ENCODE measurements around the gene PRSS57. TPM values are rescaled to one million over a fixed set of nuclear protein-coding genes. Genes with fewer than 3 reads are reported as not detected.

Gene PRSS57
- total and polyA plus RNA-seq, 2 of the 13 experiments (the other 11 are each of a cell fraction or from before 2014, with no cell fraction given) = 0.12 TPM; not detected in 1

- TF ChIP-seq, protein P1, sequence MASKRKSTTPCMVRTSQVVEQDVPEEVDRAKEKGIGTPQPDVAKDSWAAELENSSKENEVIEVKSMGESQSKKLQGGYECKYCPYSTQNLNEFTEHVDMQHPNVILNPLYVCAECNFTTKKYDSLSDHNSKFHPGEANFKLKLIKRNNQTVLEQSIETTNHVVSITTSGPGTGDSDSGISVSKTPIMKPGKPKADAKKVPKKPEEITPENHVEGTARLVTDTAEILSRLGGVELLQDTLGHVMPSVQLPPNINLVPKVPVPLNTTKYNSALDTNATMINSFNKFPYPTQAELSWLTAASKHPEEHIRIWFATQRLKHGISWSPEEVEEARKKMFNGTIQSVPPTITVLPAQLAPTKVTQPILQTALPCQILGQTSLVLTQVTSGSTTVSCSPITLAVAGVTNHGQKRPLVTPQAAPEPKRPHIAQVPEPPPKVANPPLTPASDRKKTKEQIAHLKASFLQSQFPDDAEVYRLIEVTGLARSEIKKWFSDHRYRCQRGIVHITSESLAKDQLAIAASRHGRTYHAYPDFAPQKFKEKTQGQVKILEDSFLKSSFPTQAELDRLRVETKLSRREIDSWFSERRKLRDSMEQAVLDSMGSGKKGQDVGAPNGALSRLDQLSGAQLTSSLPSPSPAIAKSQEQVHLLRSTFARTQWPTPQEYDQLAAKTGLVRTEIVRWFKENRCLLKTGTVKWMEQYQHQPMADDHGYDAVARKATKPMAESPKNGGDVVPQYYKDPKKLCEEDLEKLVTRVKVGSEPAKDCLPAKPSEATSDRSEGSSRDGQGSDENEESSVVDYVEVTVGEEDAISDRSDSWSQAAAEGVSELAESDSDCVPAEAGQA (IDR thresholded peaks at IDR 0.05; ENCODE audit: low read depth) = no peak
- TF ChIP-seq, protein P1 (CRISPR knock-in tag; IDR thresholded peaks at IDR 0.05; ENCODE audit: borderline replicate concordance) = no peak
- no peak for TF ChIP-seq HOXD1 (CRISPR knock-in tag; IDR thresholded peaks at IDR 0.05)
- no peak for TF ChIP-seq ZNF33B (CRISPR knock-in tag; IDR thresholded peaks at IDR 0.05)
- TF ChIP-seq MYNN (CRISPR knock-in tag; IDR thresholded peaks at IDR 0.05; ENCODE audit: low read depth) = no peak
- peak; percentile 68; the same call in 1 of the 2 replicates for TF ChIP-seq ZNF614 (CRISPR knock-in tag; IDR thresholded peaks at IDR 0.05; ENCODE audit: borderline replicate concordance)
- no peak for TF ChIP-seq FOXO4 (CRISPR knock-in tag; conservative IDR thresholded peaks at IDR 0.05)
- TF ChIP-seq GTF2F1 (IDR thresholded peaks at IDR 0.05; ENCODE audit: low read length) = no peak
- no peak for TF ChIP-seq EZH2 (conservative IDR thresholded peaks at IDR 0.05; ENCODE audit: low read depth, low read length)
- TF ChIP-seq, protein P2, sequence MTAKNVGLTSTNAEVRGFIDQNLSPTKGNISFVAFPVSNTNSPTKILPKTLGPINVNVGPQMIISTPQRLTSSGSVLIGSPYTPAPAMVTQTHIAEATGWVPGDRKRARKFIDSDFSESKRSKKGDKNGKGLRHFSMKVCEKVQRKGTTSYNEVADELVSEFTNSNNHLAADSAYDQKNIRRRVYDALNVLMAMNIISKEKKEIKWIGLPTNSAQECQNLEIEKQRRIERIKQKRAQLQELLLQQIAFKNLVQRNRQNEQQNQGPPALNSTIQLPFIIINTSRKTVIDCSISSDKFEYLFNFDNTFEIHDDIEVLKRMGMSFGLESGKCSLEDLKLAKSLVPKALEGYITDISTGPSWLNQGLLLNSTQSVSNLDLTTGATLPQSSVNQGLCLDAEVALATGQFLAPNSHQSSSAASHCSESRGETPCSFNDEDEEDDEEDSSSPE (CRISPR knock-in tag; IDR thresholded peaks at IDR 0.05) = no peak; the same call in 1 of the 2 replicates
- TF ChIP-seq KMT2A (CRISPR knock-in tag; IDR thresholded peaks at IDR 0.05) = no peak
- TF ChIP-seq FOXC1 (CRISPR knock-in tag; IDR thresholded peaks at IDR 0.05; ENCODE audit: borderline replicate concordance) = no peak; the same call in 1 of the 2 replicates
- no peak for TF ChIP-seq PBX3 (CRISPR knock-in tag; IDR thresholded peaks at IDR 0.05; ENCODE audit: borderline replicate concordance)
- TF ChIP-seq NR2F1 (CRISPR knock-in tag; IDR thresholded peaks at IDR 0.05) = no peak
- TF ChIP-seq ZNF460 (CRISPR knock-in tag; IDR thresholded peaks at IDR 0.05; ENCODE audit: borderline replicate concordance) = peak; percentile 30; the same call in 1 of the 2 replicates
- TF ChIP-seq, protein P3, sequence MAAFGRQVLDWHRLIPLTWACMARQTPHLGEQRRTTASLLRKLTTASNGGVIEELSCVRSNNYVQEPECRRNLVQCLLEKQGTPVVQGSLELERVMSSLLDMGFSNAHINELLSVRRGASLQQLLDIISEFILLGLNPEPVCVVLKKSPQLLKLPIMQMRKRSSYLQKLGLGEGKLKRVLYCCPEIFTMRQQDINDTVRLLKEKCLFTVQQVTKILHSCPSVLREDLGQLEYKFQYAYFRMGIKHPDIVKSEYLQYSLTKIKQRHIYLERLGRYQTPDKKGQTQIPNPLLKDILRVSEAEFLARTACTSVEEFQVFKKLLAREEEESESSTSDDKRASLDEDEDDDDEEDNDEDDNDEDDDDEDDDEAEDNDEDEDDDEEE (CRISPR knock-in tag; IDR thresholded peaks at IDR 0.05) = no peak
- TF ChIP-seq BRCA1 (CRISPR knock-in tag; IDR thresholded peaks at IDR 0.05) = no peak
- no peak for TF ChIP-seq RXRA (CRISPR knock-in tag; IDR thresholded peaks at IDR 0.05)
- TF ChIP-seq TRIM24 (CRISPR knock-in tag; IDR thresholded peaks at IDR 0.05) = no peak
Observed at GRCh38 chr19:662962-663681, 32.1 kb downstream of the PRSS57 start, which contains the start of gene RNF126 (continued).

All from HepG2 (cell line).